ENCODE data around the gene MAGI1. TPM values are rescaled to one million over a fixed set of nuclear protein-coding genes. Genes with fewer than 3 reads are reported as not detected.

Gene MAGI1
- total RNA-seq, 1 donor from 2014 or later, result 21.9 TPM

DNA sequence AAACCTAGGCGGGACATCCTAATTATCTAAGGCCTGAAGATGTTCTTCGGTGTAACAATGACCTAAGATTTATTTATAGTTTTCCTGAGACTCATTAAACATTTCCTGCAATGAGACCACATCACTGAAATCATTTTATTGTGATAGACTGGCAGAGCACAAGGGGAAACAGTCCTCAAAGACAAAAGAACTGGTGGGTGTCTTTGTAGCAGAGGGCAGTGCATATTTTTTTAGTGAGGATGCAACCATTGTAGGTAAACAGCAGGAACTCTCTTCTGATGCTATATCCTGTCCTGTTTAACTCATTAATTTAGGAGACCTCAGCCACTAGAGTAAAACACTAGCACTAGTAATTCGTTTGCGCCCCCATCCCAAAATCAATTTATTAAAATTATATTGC is 100.0 kb downstream of the MAGI1 start:
- no peak for DNase-seq (ENCODE audit: extremely low spot score, unreplicated experiment)
- H3K27ac Mint-ChIP-seq (ENCODE audit: unreplicated experiment), result no peak overlapping the region
- H3K4me1 Mint-ChIP-seq (ENCODE audit: unreplicated experiment), result peaks cover 6% of the 10 kb centered on the region
- H3K9me3 Mint-ChIP-seq (ENCODE audit: unreplicated experiment), result no peaks in the 10 kb centered on the region
- TF ChIP-seq, protein P1, sequence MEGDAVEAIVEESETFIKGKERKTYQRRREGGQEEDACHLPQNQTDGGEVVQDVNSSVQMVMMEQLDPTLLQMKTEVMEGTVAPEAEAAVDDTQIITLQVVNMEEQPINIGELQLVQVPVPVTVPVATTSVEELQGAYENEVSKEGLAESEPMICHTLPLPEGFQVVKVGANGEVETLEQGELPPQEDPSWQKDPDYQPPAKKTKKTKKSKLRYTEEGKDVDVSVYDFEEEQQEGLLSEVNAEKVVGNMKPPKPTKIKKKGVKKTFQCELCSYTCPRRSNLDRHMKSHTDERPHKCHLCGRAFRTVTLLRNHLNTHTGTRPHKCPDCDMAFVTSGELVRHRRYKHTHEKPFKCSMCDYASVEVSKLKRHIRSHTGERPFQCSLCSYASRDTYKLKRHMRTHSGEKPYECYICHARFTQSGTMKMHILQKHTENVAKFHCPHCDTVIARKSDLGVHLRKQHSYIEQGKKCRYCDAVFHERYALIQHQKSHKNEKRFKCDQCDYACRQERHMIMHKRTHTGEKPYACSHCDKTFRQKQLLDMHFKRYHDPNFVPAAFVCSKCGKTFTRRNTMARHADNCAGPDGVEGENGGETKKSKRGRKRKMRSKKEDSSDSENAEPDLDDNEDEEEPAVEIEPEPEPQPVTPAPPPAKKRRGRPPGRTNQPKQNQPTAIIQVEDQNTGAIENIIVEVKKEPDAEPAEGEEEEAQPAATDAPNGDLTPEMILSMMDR (IDR thresholded peaks at IDR 0.05), result no peak
- H3K4me3 Mint-ChIP-seq (ENCODE audit: unreplicated experiment), result no peak overlapping the region
- no peaks in the 10 kb centered on the region for H3K27me3 Mint-ChIP-seq (ENCODE audit: unreplicated experiment)
- H3K36me3 Mint-ChIP-seq (ENCODE audit: unreplicated experiment), result no peaks in the 10 kb centered on the region

DNA sequence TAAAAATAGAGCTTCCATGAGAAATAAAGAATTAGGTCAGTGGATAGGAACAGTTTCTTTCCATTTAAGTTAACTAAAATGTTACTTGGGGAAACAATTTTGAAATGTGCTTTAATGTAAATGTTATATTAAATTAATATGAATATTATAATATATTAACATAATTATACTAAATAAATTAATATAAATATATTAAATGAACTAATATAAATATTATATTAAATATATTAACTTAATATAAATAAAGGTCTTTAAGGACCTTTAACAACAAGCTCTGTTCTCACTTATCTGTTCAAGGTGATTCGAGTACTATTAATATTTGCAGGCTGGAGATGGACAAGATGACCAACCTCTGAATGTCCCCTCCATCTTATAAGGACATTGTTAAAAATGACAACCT is 100.6 kb downstream of the MAGI1 start:
- H3K27me3 Mint-ChIP-seq (ENCODE audit: unreplicated experiment), result no peaks in the 10 kb centered on the region
- TF ChIP-seq, protein P1 (IDR thresholded peaks at IDR 0.05), result no peak
- H3K4me3 Mint-ChIP-seq (ENCODE audit: unreplicated experiment), result no peak overlapping the region
- no peaks in the 10 kb centered on the region for H3K36me3 Mint-ChIP-seq (ENCODE audit: unreplicated experiment)
- H3K9me3 Mint-ChIP-seq (ENCODE audit: unreplicated experiment), result no peaks in the 10 kb centered on the region
- peaks cover 6% of the 10 kb centered on the region for H3K4me1 Mint-ChIP-seq (ENCODE audit: unreplicated experiment)
- DNase-seq (ENCODE audit: extremely low spot score, unreplicated experiment), result no peak
- H3K27ac Mint-ChIP-seq (ENCODE audit: unreplicated experiment), result no peak overlapping the region

DNA sequence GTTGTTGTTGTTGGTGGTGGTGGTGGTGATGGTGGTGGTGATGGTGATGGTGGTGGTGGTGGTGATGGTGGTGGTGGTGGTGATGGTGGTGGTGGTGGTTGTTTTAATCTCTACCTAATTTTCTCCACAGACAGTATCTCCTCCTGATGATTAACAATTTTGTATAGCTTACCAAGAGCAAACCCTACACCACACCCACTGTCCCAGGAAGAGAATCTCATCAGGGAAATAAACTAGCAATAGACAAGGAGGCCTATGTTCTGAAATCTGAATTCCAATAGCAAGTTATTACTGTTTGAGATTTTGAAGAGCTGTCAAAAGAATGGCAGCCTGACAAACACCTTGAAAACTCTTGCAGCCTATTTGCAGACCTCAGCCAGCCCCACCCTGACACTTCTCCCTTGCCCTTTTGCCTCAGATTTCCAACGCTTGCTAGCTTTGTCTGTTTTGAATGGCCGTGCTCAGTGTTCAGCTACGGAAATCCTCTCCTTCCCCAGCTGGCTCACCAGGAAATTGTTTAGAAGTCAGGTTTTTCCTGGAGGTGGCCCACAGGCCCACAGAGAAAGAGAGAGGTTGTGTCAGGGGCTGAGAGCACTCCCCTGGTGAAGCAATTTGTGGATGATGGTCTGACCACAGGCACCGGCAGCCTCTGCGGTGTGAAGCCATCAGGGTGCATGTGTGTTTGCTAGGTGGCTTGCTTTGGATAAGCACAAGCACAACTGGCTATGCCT is 101.6 kb downstream of the MAGI1 start:
- Mint-ChIP-seq H3K36me3 (ENCODE audit: unreplicated experiment) (no peaks in the 10 kb centered on the region), H3K4me1 (ENCODE audit: unreplicated experiment) (peaks cover 6% of the 10 kb centered on the region), H3K4me3 (ENCODE audit: unreplicated experiment) (no peak overlapping the region), H3K27me3 (ENCODE audit: unreplicated experiment) (no peaks in the 10 kb centered on the region), H3K9me3 (ENCODE audit: unreplicated experiment) (peaks cover 6% of the 10 kb centered on the region), H3K27ac (ENCODE audit: unreplicated experiment) (no peak overlapping the region)
- TF ChIP-seq, protein P1 (IDR thresholded peaks at IDR 0.05), result no peak
- DNase-seq (ENCODE audit: extremely low spot score, unreplicated experiment), result no peak

DNA sequence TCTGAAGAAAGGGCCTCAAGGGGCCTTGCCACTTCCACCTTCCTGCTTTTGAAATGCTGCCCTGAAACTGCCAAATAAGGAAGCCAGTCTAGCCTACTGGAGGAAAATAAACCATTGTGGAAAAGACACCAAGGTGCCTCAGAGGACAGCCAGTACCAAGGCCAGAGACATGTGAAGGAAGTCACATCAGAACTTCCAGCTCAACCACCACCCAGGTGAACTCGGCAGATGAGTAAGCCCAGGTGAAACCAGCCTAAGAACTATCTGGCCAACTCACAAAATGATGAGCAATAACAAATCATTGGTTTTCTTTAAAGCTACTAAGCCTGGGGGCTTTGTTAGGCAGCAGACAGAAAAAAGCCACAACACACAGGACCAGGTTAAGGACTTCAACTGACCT is 103.0 kb downstream of the MAGI1 start:
- Mint-ChIP-seq H3K36me3 (ENCODE audit: unreplicated experiment) (no peaks in the 10 kb centered on the region), H3K4me1 (ENCODE audit: unreplicated experiment) (peaks cover 6% of the 10 kb centered on the region), H3K4me3 (ENCODE audit: unreplicated experiment) (no peak overlapping the region), H3K27me3 (ENCODE audit: unreplicated experiment) (no peaks in the 10 kb centered on the region), H3K27ac (ENCODE audit: unreplicated experiment) (no peak overlapping the region), H3K9me3 (ENCODE audit: unreplicated experiment) (peaks cover 6% of the 10 kb centered on the region)
- TF ChIP-seq, protein P1 (IDR thresholded peaks at IDR 0.05), result no peak
- DNase-seq (ENCODE audit: extremely low spot score, unreplicated experiment), result no peak

DNA sequence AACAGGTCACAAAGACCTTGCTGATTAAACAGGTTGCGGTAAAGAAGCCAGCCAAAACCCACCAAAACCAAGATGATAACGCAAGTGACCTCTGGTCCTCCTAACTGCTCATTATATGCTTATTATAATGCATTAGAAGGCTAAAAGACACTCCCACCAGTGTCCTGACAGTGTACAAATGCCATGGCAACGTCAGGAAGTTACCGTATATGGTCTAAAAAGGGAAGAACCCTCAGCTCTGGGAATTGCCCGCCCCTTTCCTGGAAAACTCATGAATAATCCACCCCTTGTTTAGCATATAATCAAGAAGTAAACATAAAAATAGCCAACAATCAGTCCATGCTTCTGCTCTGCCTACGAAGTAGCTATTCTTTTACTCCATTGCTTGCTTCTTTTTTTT is 108.1 kb downstream of the MAGI1 start:
- no peak overlapping the region for H3K27ac Mint-ChIP-seq (ENCODE audit: unreplicated experiment)
- H3K4me3 Mint-ChIP-seq (ENCODE audit: unreplicated experiment), result no peak overlapping the region
- H3K36me3 Mint-ChIP-seq (ENCODE audit: unreplicated experiment), result no peaks in the 10 kb centered on the region
- TF ChIP-seq, protein P1 (IDR thresholded peaks at IDR 0.05), result no peak
- H3K9me3 Mint-ChIP-seq (ENCODE audit: unreplicated experiment), result peaks cover 6% of the 10 kb centered on the region
- H3K27me3 Mint-ChIP-seq (ENCODE audit: unreplicated experiment), result no peaks in the 10 kb centered on the region
- H3K4me1 Mint-ChIP-seq (ENCODE audit: unreplicated experiment), result peaks cover 2% of the 10 kb centered on the region
- DNase-seq (ENCODE audit: extremely low spot score, unreplicated experiment), result no peak

Data from osteocyte (in vitro differentiated cells).